Type B pancreatic cell (in vitro differentiated cells): ENCODE data around the gene COPZ2. TPM values are rescaled to one million over a fixed set of nuclear protein-coding genes. Genes with fewer than 3 reads are reported as not detected.
A peak's percentile ranks its signal among the peaks of the same experiment; 100 is the strongest.

ENCODE experiments used
- DNase-seq: peaks from one replicate; pipeline ENCODE4 v3.0.0; 2021; ENCODE audit warnings: mixed read lengths; ENCODE audit not compliant: unreplicated experiment; ENCODE audit errors: extremely low spot score
- H3K27ac Mint-ChIP-seq: 2 replicates; pipeline ENCODE4 v1.8.0; 2021; ENCODE audit warnings: mild to moderate bottlenecking, mixed read lengths
- H3K27me3 Mint-ChIP-seq: 2 replicates; pipeline ENCODE4 v1.8.0; 2021; ENCODE audit warnings: mixed read lengths
- H3K36me3 Mint-ChIP-seq: 2 replicates; pipeline ENCODE4 v1.8.0; 2021; ENCODE audit warnings: mixed read lengths
- H3K4me1 Mint-ChIP-seq: one replicate; pipeline ENCODE4 v1.8.0; 2021; ENCODE audit warnings: mixed read lengths; ENCODE audit not compliant: unreplicated experiment
- H3K4me3 Mint-ChIP-seq: 2 replicates; pipeline ENCODE4 v1.8.0; 2021; ENCODE audit warnings: mild to moderate bottlenecking, mixed read lengths
- H3K9me3 Mint-ChIP-seq: 2 replicates; pipeline ENCODE4 v1.8.0; 2021; ENCODE audit warnings: mixed read lengths
- total RNA-seq: library from RNA; stranded (reverse); gene quantifications from 2 replicates; pipeline ENCODE4 v1.2.1, GENCODE V29; 2021; ENCODE audit warnings: low replicate concordance
- TF ChIP-seq, protein P1 (sequence below): fragments of 200-600 bp; sonication (generic); conservative IDR thresholded peaks from 2 replicates; pipeline ENCODE4 v1.5.0; 2021; ENCODE audit warnings: antibody characterized with exemption, mild to moderate bottlenecking

The COPZ2 gene
- total RNA-seq, 1 donor from 2014 or later: 5.7 TPM

- Mint-ChIP-seq H3K36me3 (peaks cover 21% of the 10 kb centered on the region), H3K27me3 (no peaks in the 10 kb centered on the region), H3K4me3 (peak overlapping the region; percentile 96), H3K27ac (peak overlapping the region; percentile 72), H3K9me3 (no peaks in the 10 kb centered on the region), H3K4me1 (peaks cover 56% of the 10 kb centered on the region)
- peak; percentile 84 for DNase-seq
- TF ChIP-seq, protein P1, sequence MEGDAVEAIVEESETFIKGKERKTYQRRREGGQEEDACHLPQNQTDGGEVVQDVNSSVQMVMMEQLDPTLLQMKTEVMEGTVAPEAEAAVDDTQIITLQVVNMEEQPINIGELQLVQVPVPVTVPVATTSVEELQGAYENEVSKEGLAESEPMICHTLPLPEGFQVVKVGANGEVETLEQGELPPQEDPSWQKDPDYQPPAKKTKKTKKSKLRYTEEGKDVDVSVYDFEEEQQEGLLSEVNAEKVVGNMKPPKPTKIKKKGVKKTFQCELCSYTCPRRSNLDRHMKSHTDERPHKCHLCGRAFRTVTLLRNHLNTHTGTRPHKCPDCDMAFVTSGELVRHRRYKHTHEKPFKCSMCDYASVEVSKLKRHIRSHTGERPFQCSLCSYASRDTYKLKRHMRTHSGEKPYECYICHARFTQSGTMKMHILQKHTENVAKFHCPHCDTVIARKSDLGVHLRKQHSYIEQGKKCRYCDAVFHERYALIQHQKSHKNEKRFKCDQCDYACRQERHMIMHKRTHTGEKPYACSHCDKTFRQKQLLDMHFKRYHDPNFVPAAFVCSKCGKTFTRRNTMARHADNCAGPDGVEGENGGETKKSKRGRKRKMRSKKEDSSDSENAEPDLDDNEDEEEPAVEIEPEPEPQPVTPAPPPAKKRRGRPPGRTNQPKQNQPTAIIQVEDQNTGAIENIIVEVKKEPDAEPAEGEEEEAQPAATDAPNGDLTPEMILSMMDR: no peak
Observed at GRCh38 chr17:48054238-48055185, 16.9 kb upstream of the COPZ2 start.

GRCh38 chr17:48053758-48054237 lies 16.2 kb upstream of the COPZ2 start:
- Mint-ChIP-seq H3K9me3 (no peaks in the 10 kb centered on the region), H3K4me1 (peaks cover 58% of the 10 kb centered on the region), H3K27me3 (no peaks in the 10 kb centered on the region), H3K36me3 (peaks cover 18% of the 10 kb centered on the region), H3K4me3 (peak overlapping the region; percentile 96), H3K27ac (peak overlapping the region; percentile 100)
- TF ChIP-seq, protein P1: no peak
- DNase-seq: no peak

DNA sequence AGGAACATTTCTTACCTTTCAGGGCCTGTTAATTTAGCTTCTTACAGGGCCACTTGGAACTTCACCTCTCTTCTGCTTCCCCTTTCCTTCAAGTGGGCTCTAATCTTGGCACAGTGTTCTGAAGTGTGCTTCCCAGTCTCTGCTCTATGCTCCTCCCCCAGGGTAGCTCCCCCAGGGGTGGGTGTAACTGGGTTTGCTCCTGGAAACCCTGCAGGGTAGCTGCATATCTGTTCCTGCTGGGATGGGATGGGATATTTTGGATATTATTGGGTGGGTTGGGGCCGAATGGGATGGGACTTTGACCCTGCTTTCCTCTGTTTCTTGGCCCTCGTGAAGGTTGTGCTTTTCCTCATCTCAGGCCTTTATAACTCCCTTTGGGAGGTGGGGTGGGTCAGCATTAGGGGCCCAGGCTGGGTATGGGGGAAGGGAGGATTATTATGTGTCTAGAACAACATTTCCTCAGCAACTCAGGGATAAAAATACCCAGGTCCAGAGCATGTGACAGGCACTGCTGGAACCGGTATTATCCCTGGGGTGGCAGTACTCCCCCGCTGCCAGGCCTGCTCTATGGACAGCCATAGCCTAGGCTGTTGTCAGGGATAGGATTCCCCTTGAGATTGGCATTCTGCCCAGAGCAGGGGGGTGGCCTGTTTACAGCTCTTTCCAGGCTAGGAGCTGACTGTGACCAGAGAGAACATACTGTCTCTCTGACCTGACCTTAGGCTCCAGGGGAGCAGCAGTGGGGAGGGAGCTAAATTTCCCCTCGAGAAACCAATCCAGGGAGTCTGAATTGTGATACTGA lies 15.6 kb upstream of the COPZ2 start:
- H3K4me1 Mint-ChIP-seq: peaks cover 58% of the 10 kb centered on the region

DNA sequence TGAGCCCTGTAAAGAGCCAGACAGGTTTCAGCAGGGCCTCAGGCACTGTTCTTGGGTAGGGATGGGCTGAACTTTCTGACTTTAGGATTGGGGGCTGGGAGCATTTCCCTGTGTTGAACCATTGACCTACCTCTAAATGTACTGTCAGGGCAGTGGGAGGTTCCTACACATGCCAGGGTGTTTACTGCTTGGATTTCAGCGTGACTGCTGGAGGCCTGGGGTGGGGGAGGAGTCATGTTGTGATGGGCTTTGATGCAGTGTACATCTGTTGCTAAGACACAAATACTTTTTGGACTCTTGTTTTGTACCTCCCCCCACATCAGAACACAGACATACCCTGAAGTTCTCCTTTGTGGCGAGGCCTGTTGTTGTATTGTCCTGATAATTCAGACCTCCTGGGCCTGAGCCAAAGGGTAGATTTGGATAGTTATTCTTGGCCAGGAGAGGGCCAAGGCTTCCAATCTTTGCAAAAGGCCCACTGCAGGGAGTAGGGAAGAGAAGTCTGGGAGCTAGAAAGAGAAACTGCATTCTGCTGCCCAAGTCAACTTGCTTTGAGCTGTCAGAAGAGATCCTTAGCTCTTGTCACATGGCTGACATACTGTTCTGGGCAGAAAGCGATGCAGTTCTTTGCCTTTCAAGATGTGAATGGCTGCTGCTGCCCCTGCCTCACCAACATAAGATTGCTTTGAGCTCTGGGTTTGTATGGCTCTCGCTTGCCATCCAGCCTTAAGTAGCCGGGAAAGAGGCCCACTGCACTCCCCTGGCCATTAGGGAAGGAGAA lies 14.3 kb upstream of the COPZ2 start:
- H3K4me3 Mint-ChIP-seq: peak overlapping the region; percentile 96
- H3K9me3 Mint-ChIP-seq: no peaks in the 10 kb centered on the region
- H3K36me3 Mint-ChIP-seq: peaks cover 17% of the 10 kb centered on the region
- peak overlapping the region; percentile 100 for H3K27ac Mint-ChIP-seq
- H3K4me1 Mint-ChIP-seq: peaks cover 62% of the 10 kb centered on the region
- DNase-seq: no peak
- TF ChIP-seq, protein P1: no peak
- no peaks in the 10 kb centered on the region for H3K27me3 Mint-ChIP-seq

More for the DNA sequence above, 15.6 kb upstream of the COPZ2 start:
- H3K27me3 Mint-ChIP-seq: no peaks in the 10 kb centered on the region
- no peak for DNase-seq
- H3K27ac Mint-ChIP-seq: peak overlapping the region; percentile 100
- H3K36me3 Mint-ChIP-seq: peaks cover 17% of the 10 kb centered on the region
- peak overlapping the region; percentile 96 for H3K4me3 Mint-ChIP-seq
- TF ChIP-seq, protein P1: no peak
- H3K9me3 Mint-ChIP-seq: no peaks in the 10 kb centered on the region

- H3K4me3 Mint-ChIP-seq: peak overlapping the region; percentile 96
- peaks cover 66% of the 10 kb centered on the region for H3K4me1 Mint-ChIP-seq
- no peaks in the 10 kb centered on the region for H3K27me3 Mint-ChIP-seq
- H3K9me3 Mint-ChIP-seq: no peaks in the 10 kb centered on the region
- TF ChIP-seq, protein P1: no peak
- peaks cover 13% of the 10 kb centered on the region for H3K36me3 Mint-ChIP-seq
- peak overlapping the region; percentile 100 for H3K27ac Mint-ChIP-seq
- no peak for DNase-seq
Observed at GRCh38 chr17:48051283-48051682, 13.7 kb upstream of the COPZ2 start.
